Adrenal gland (tissue), 12 donors: ENCODE measurements around the gene NDST1. TPM values are rescaled to one million over a fixed set of nuclear protein-coding genes. Genes with fewer than 3 reads are reported as not detected.

Experiments used
- DNase-seq, 7 donors: peaks; one replicate each; pipeline ENCODE4 v3.0.0-alpha.2; 2019 to 2020
- H3K27ac ChIP-seq, 5 donors: fragments of 200-600 bp; sonication (generic) in 4 of 5; 1 replicate in 3 of 5; 2 replicates in 2 of 5; pipeline versions ENCODE4 v1.5.1 to v1.8.0; 2016 to 2020; ENCODE audit warnings: mild to moderate bottlenecking in 1 of 5
- H3K27me3 ChIP-seq: fragments of 200-600 bp; 2 replicates; pipeline ENCODE4 v1.8.0; 2021
- H3K36me3 ChIP-seq, 2 donors: fragments of 200-600 bp; replicated peaks in 1 of 2; 1 replicate in 1 of 2; 2 replicates in 1 of 2; pipeline versions ENCODE4 v1.5.1 to v1.8.0; 2018 to 2022
- H3K4me1 ChIP-seq, 2 donors: fragments of 200-600 bp; replicated peaks in 1 of 2; 1 replicate in 1 of 2; 2 replicates in 1 of 2; pipeline versions ENCODE4 v1.5.1 to v1.8.0; 2018 to 2021
- H3K4me3 ChIP-seq, 4 donors: fragments of 200-600 bp; sonication (generic) in 3 of 4; one replicate each; pipeline ENCODE4 v1.5.1; 2016 to 2018
- H3K9me3 ChIP-seq, 3 donors: fragments of 200-600 bp; sonication (generic) in 1 of 3; replicated peaks in 1 of 3; 1 replicate in 2 of 3; 2 replicates in 1 of 3; pipeline versions ENCODE4 v1.5.1 to v1.8.0; 2016 to 2021
- POLR2A ChIP-seq, 2 donors: fragments of 450-650 bp; IDR thresholded peaks; one replicate each; pipeline ENCODE4 v1.6.1; 2017; ENCODE audit warnings: antibody characterized with exemption in 2 of 2, mild to moderate bottlenecking in 2 of 2, moderate library complexity in 1 of 2
- WGBS, 4 donors: extraction: QIAGEN DNeasy Blood & Tissue Kit in 2 of 4; methylation state at CpG; one replicate each; pipeline versions ENCODE4 v1.1.5 to v1.1.7; 2013 to 2017; 5-methylcytosine and 5-hydroxymethylcytosine counted together
- intact Hi-C, 2 donors: fragments of 100-400 bp; cut with DNase I; formaldehyde crosslinking; loops; one replicate each; pipeline versions ENCODE4 v1.14.1 to v1.15.0; 2022 to 2023
- polyA plus RNA-seq, 3 donors: library from polyadenylated mRNA; stranded (reverse); fragments of 200-250 nt in 2 of 3; fragments of 350-450 nt in 1 of 3; fragmentation: Illumina TruSeq in 1 of 3; extraction: RNeasy Lipid Tissue Mini Kit (QIAGEN cat#74804) in 1 of 3; gene quantifications; one replicate each; pipeline ENCODE4 v1.2.3, GENCODE V29; 2013 to 2014
- total RNA-seq, 9 donors: library from RNA; depleted of rRNA in 4 of 9; stranded (reverse); fragments of >200 nt in 4 of 9; fragments of 120-200 nt in 1 of 9; fragmentation: NEBNext Ultra II Directional in 1 of 9; extraction: Animal tissue kit (Norgen Biotek cat#: 25700) in 1 of 9; gene quantifications; one replicate each; pipeline versions ENCODE4 v1.1.0 to v1.2.4, GENCODE V29; 2013 to 2023
- TF ChIP-seq, protein P1 (sequence below), 6 experiments: fragments of 450-650 bp in 4 of 6; fragments of 200-600 bp in 2 of 6; sonication (generic) in 1 of 6; IDR thresholded peaks; 1 replicate in 5 of 6; 2 replicates in 1 of 6; pipeline versions ENCODE4 v1.5.1 to v1.8.0; 2016 to 2021; ENCODE audit warnings: antibody characterized with exemption in 6 of 6, mild to moderate bottlenecking in 2 of 6, moderate library complexity in 1 of 6
- donor health status: healthy with polysubstance abuse.
- donor health status: Bipolar disorder and iron deficiency.
- donor health status: DM: yes; HTN: yes; CAD: no.
- donor health status: DM: no; HTN: no; CAD: no.
- donor health status: DM: no; HTN: no; CAD: no.
- donor health status: DM: yes; HTN: yes; CAD: no.

NDST1 gene
- total and polyA plus RNA-seq, 12 donors = 9.6 to 154 (median 94.7) TPM

DNA sequence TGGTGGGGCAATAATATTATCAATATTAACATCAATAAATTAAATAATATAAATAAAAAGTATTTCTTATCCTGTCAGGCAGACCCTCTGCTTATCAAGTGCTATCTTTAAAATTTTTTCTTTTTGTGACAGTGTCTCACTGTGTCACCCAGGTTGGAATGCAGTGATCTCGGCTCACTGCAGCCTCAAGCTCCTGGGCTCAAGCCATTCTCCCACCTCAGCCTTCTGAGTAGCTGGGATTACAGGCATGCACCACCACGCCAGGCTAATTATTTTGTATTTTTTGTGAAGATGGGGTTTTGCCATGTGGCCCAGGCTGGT lies 53.2 kb downstream of the NDST1 start:
- Histone ChIP-seq H3K4me3 (no peak overlapping the region), H3K9me3 (no peaks in the 10 kb centered on the region), H3K27me3 (no peaks in the 10 kb centered on the region), H3K27ac (no peak overlapping the region), H3K4me1 (no peaks in the 10 kb centered on the region), H3K36me3 (peaks cover 0 to 6% of the 10 kb centered on the region in 2 donors)
- no peak for DNase-seq
- 48 to 59% (median 52%) methylated on average over 2 of the region's 2 CpGs for WGBS, 4 donors
- TF ChIP-seq, protein P1, sequence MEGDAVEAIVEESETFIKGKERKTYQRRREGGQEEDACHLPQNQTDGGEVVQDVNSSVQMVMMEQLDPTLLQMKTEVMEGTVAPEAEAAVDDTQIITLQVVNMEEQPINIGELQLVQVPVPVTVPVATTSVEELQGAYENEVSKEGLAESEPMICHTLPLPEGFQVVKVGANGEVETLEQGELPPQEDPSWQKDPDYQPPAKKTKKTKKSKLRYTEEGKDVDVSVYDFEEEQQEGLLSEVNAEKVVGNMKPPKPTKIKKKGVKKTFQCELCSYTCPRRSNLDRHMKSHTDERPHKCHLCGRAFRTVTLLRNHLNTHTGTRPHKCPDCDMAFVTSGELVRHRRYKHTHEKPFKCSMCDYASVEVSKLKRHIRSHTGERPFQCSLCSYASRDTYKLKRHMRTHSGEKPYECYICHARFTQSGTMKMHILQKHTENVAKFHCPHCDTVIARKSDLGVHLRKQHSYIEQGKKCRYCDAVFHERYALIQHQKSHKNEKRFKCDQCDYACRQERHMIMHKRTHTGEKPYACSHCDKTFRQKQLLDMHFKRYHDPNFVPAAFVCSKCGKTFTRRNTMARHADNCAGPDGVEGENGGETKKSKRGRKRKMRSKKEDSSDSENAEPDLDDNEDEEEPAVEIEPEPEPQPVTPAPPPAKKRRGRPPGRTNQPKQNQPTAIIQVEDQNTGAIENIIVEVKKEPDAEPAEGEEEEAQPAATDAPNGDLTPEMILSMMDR (IDR thresholded peaks at IDR 0.05) = peak in 1 of 6 experiments; percentile 3
- no peak for TF ChIP-seq POLR2A (IDR thresholded peaks at IDR 0.05)
- intact Hi-C loops = loop anchor here (5.0 kb wide), 2 partner anchors 96 to 286 kb away; partner anchors contain the start of gene IRGM (in 1 of the 2)

DNA sequence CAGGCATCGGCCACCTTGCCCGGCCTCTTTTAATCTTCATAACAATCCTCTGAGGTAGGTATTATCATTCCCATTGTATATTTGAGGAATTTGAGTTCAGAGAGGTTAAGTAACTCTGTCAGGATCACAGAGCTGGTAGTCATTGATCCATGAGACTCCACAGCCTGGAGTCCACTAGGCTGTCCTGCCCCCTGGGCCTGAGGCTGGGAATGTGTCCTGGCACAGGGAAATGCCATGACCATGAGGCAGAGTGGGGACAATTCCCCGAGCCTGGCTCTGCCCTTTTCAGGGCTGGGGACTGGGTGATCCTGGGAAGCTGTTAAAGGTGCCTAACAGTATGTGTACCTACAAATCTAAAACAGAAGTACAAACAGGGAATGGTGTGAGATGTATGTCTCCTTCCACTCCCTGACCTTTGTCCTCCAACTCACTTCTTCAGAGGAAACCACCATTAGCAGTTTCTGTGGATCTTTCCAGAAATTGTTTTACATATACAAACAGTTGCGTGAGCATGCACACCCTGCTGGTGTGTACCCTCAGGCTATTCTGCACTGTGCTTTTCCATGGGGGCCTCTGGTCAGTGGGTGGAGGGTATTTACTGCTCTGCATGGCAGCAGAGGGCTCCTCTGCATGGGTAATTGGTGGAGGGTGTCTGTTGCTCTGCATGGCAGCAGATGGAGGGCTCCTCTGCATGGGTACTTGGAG lies 53.8 kb downstream of the NDST1 start:
- Histone ChIP-seq H3K27me3 (no peaks in the 10 kb centered on the region), H3K9me3 (no peaks in the 10 kb centered on the region), H3K4me1 (peaks cover 0 to under 1% of the 10 kb centered on the region in 2 donors), H3K27ac (no peak overlapping the region), H3K36me3 (peaks cover 0 to under 1% of the 10 kb centered on the region in 2 donors), H3K4me3 (no peak overlapping the region)
- intact Hi-C loops = loop anchor here (5.0 kb wide), 2 partner anchors 96 to 286 kb away; partner anchors contain the start of gene IRGM (in 1 of the 2)
- TF ChIP-seq POLR2A (IDR thresholded peaks at IDR 0.05) = no peak
- no peak for DNase-seq
- 67 to 81% (median 74%) methylated on average over 4 of the region's 4 CpGs for WGBS, 4 donors

GRCh38 chr5:150562832-150563231 lies 54.9 kb downstream of the NDST1 start:
- Histone ChIP-seq H3K27me3 (no peaks in the 10 kb centered on the region), H3K27ac (no peak overlapping the region), H3K4me1 (peaks cover 0 to 6% of the 10 kb centered on the region in 2 donors), H3K4me3 (no peak overlapping the region), H3K9me3 (no peaks in the 10 kb centered on the region), H3K36me3 (no peaks in the 10 kb centered on the region)
- peak in 4 of 7 donors; percentile 53 to 77 (median 64) for DNase-seq
- intact Hi-C loops = loop anchor here (5.0 kb wide), 2 partner anchors 94 to 284 kb away; partner anchors contain the start of gene IRGM (in 1 of the 2)
- WGBS, 4 donors = 47 to 60% (median 56%) methylated on average over 2 of the region's 2 CpGs
- TF ChIP-seq, protein P1 (IDR thresholded peaks at IDR 0.05) = peak; percentile 40 to 70 (median 68)
- no peak for TF ChIP-seq POLR2A (IDR thresholded peaks at IDR 0.05)

DNA sequence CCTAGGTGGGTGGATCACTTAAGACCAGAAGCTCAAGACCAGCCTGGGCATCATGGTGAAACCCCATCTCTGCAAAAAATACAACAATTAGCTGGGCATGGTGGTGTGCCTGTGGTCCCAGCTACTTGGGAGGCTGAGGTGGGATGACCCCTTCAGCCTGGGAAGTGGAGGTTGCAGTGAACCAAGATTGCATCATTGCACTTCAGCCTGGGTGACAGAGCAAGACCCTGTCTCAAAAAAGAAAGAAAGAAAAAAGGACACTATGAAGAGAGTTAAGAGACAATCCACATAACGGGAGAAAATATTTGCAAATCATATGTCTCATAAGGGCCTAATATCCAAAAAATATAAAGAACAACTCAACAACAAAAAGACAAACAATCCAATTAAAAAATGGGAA lies 57.9 kb downstream of the NDST1 start:
- H3K4me1 ChIP-seq = peaks cover 0 to 6% of the 10 kb centered on the region in 2 donors
- WGBS, 4 donors = 91 to 100% (median 95%) methylated on average over 1 of the region's 1 CpG
- TF ChIP-seq, protein P1 (IDR thresholded peaks at IDR 0.05) = no peak
- no peak for TF ChIP-seq POLR2A (IDR thresholded peaks at IDR 0.05)
- H3K4me3 ChIP-seq = no peak overlapping the region
- no peak for DNase-seq
- no peaks in the 10 kb centered on the region for H3K9me3 ChIP-seq
- intact Hi-C loops = no loop called here
- H3K36me3 ChIP-seq = no peaks in the 10 kb centered on the region
- no peaks in the 10 kb centered on the region for H3K27me3 ChIP-seq
- no peak overlapping the region for H3K27ac ChIP-seq
